HEK293 (cell line): ENCODE results near the gene TIMM17A.
A peak's percentile ranks its signal among the peaks of the same experiment; 100 is the strongest.

ENCODE experiments used
- CTCF ChIA-PET: fragments of 350-600 bp; formaldehyde crosslinking; extraction: SDS; loops from one replicate; lab custom pipeline; 2021; ENCODE audit warnings: antibody characterized with exemption; lab: Yijun Ruan, JAX
- POLR2A ChIA-PET: fragments of 300-600 bp; formaldehyde crosslinking; extraction: SDS; loops from one replicate; lab custom pipeline; 2020; ENCODE audit warnings: antibody characterized with exemption, inconsistent platforms; lab: Yijun Ruan, JAX
- H3K27ac ChIP-seq: fragments of 200-500 bp; sonication (Bioruptor generic); 2 replicates; pipeline ENCODE4 v1.5.1; 2014; ENCODE audit warnings: low read depth, low read length, control low read depth, inconsistent platforms; ENCODE audit errors: extremely low read depth
- H3K36me3 ChIP-seq, 2 experiments: fragments of 200-500 bp in 1 of 2; sonication (Bioruptor generic) in 1 of 2; 1 replicate in 1 of 2; 2 replicates in 1 of 2; pipeline ENCODE4 v1.5.1; 2014 to 2017; ENCODE audit warnings: inconsistent platforms in 2 of 2, low read length in 2 of 2; ENCODE audit not compliant: control insufficient read depth in 2 of 2, insufficient read depth in 1 of 2
- H3K4me1 ChIP-seq: fragments of 200-500 bp; sonication (Bioruptor generic); 2 replicates; pipeline ENCODE4 v1.5.1; 2014; ENCODE audit warnings: mild to moderate bottlenecking, low read length, inconsistent platforms; ENCODE audit not compliant: control insufficient read depth, insufficient read depth
- H3K4me3 ChIP-seq: 2 replicates; pipeline ENCODE4 v1.5.1; 2011; ENCODE audit warnings: low read depth, mild to moderate bottlenecking, control low read depth, low read length, moderate library complexity
- H3K9me3 ChIP-seq: fragments of 200-500 bp; sonication (Bioruptor generic); 2 replicates; pipeline ENCODE4 v1.5.1; 2014; ENCODE audit warnings: low read depth, low read length, inconsistent platforms; ENCODE audit not compliant: control insufficient read depth, insufficient read depth
- HOXA7 ChIP-seq: sonication (generic); formaldehyde crosslinking; IDR thresholded peaks from 2 replicates; pipeline ENCODE4 v1.8.1; 2022; ENCODE audit warnings: missing genetic modification reagents, borderline replicate concordance
- IKZF3 ChIP-seq: fragments of 450-650 bp; IDR thresholded peaks from 2 replicates; pipeline ENCODE4 v1.5.0; 2018; ENCODE audit warnings: missing biosample characterization, mild to moderate bottlenecking, missing genetic modification characterization, moderate library complexity
- MZF1 ChIP-seq: fragments of 450-650 bp; formaldehyde crosslinking; IDR thresholded peaks from 2 replicates; pipeline ENCODE4 v1.5.1; 2017; ENCODE audit warnings: missing biosample characterization, missing genetic modification characterization, borderline replicate concordance
- RBAK ChIP-seq: fragments of 450-650 bp; formaldehyde crosslinking; IDR thresholded peaks from 2 replicates; pipeline ENCODE4 v1.5.1; 2016; ENCODE audit warnings: missing biosample characterization, missing genetic modification characterization
- SETDB1 ChIP-seq: IDR thresholded peaks from one replicate; pipeline ENCODE4 v1.6.1; 2017; ENCODE audit warnings: mild to moderate bottlenecking, low read length, moderate library complexity, mixed read lengths; ENCODE audit not compliant: insufficient read length
- SP3 ChIP-seq: fragments of 450-650 bp; formaldehyde crosslinking; IDR thresholded peaks from 2 replicates; pipeline ENCODE4 v1.5.1; 2016; ENCODE audit warnings: missing biosample characterization, missing genetic modification characterization
- TCF7L2 ChIP-seq: IDR thresholded peaks from 2 replicates; pipeline ENCODE4 v1.6.1; 2011; ENCODE audit warnings: low read depth, mild to moderate bottlenecking, inconsistent platforms, low read length, moderate library complexity, borderline replicate concordance
- TRIM28 ChIP-seq: IDR thresholded peaks from 2 replicates; pipeline ENCODE4 v1.6.1; 2011; ENCODE audit warnings: low read length, control low read depth, borderline replicate concordance
- ZBTB17 ChIP-seq: fragments of 450-650 bp; formaldehyde crosslinking; IDR thresholded peaks from 2 replicates; pipeline ENCODE4 v1.5.1; 2016; ENCODE audit warnings: missing biosample characterization, missing genetic modification characterization
- ZNF10 ChIP-seq: fragments of 450-650 bp; formaldehyde crosslinking; IDR thresholded peaks from 2 replicates; pipeline ENCODE4 v1.5.1; 2017; ENCODE audit warnings: missing biosample characterization, missing genetic modification characterization
- ZNF311 ChIP-seq: fragments of 450-650 bp; formaldehyde crosslinking; IDR thresholded peaks from 2 replicates; pipeline ENCODE4 v1.5.1; 2017; ENCODE audit warnings: missing biosample characterization, missing genetic modification characterization, borderline replicate concordance
- ZNF558 ChIP-seq: fragments of 450-650 bp; formaldehyde crosslinking; IDR thresholded peaks from 2 replicates; pipeline ENCODE4 v1.5.1; 2016; ENCODE audit warnings: missing biosample characterization, missing genetic modification characterization
- ZNF585B ChIP-seq: fragments of 450-650 bp; formaldehyde crosslinking; IDR thresholded peaks from 2 replicates; pipeline ENCODE4 v1.5.1; 2016; ENCODE audit warnings: missing biosample characterization, missing genetic modification characterization
- ZNF768 ChIP-seq: fragments of 450-650 bp; formaldehyde crosslinking; IDR thresholded peaks from 2 replicates; pipeline ENCODE4 v1.5.1; 2018; ENCODE audit warnings: missing biosample characterization, mild to moderate bottlenecking, missing genetic modification characterization
- ZNF837 ChIP-seq: fragments of 450-650 bp; formaldehyde crosslinking; IDR thresholded peaks from 2 replicates; pipeline ENCODE4 v1.5.1; 2016; ENCODE audit warnings: missing biosample characterization, missing genetic modification characterization
- ZSCAN16 ChIP-seq: fragments of 450-650 bp; formaldehyde crosslinking; IDR thresholded peaks from 2 replicates; pipeline ENCODE4 v1.5.1; 2016; ENCODE audit warnings: missing biosample characterization, missing genetic modification characterization
- ZSCAN23 ChIP-seq: fragments of 450-650 bp; formaldehyde crosslinking; IDR thresholded peaks from 2 replicates; pipeline ENCODE4 v1.5.1; 2016; ENCODE audit warnings: missing biosample characterization, missing genetic modification characterization
- TF ChIP-seq, protein P1 (sequence below): fragments of 450-650 bp; formaldehyde crosslinking; IDR thresholded peaks from 2 replicates; pipeline ENCODE4 v1.5.1; 2016; ENCODE audit warnings: missing biosample characterization, missing genetic modification characterization
- TF ChIP-seq, protein P2 (sequence below): fragments of 450-650 bp; formaldehyde crosslinking; IDR thresholded peaks from 2 replicates; pipeline ENCODE4 v1.5.1; 2016; ENCODE audit warnings: missing biosample characterization, missing genetic modification characterization
- TF ChIP-seq, protein P3 (sequence below): fragments of 450-650 bp; formaldehyde crosslinking; IDR thresholded peaks from 2 replicates; pipeline ENCODE4 v1.5.1; 2017; ENCODE audit warnings: missing biosample characterization, missing genetic modification characterization
- TF ChIP-seq, protein P4 (sequence below): fragments of 450-650 bp; formaldehyde crosslinking; IDR thresholded peaks from 2 replicates; pipeline ENCODE4 v1.5.1; 2017; ENCODE audit warnings: missing biosample characterization, missing genetic modification characterization
- TF ChIP-seq, protein P5 (sequence below): fragments of 450-650 bp; formaldehyde crosslinking; optimal IDR thresholded peaks from 2 replicates; pipeline ENCODE3; 2016; ENCODE audit warnings: missing biosample characterization, mild to moderate bottlenecking, missing genetic modification characterization
- TF ChIP-seq, protein P6 (sequence below): fragments of 450-650 bp; IDR thresholded peaks from 2 replicates; pipeline ENCODE4 v1.5.1; 2018; ENCODE audit warnings: missing biosample characterization, missing genetic modification characterization

The TIMM17A gene

DNA sequence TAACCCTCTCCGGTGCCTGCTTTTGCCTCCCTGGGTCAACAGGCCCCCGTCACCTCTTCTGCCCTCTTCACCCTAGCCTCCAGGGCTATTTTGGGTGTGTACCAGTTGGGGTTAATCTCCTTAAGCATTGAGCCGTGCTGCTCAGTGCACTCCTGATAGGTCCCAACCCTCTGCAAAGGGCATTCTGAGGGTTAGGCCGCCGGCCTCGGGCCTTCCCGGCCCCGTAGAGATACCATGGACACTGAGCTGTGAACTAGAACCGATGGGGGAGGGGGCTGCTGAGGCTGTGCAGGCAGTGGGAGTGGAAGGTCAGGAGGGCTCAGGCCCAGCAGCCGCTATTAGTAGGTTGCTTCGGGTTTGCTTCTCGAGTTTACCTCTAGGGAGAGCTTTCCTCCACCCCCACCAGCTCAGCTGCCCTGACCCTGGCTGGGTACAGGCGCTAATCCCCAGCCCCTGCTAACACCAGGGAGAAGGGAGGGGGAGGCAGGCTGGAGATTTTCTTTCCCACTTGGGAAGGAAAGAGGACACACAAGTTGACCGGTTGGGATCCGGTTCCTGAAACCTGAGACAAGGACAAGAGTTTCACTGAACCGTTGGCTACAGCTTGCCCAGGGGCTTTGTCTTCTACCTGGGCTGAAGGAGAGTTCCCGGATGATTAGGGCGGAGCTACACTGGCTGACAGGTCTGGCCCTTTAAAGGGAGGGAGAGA lies 13.7 kb upstream of the TIMM17A start (continued):
- TF ChIP-seq, protein P1, sequence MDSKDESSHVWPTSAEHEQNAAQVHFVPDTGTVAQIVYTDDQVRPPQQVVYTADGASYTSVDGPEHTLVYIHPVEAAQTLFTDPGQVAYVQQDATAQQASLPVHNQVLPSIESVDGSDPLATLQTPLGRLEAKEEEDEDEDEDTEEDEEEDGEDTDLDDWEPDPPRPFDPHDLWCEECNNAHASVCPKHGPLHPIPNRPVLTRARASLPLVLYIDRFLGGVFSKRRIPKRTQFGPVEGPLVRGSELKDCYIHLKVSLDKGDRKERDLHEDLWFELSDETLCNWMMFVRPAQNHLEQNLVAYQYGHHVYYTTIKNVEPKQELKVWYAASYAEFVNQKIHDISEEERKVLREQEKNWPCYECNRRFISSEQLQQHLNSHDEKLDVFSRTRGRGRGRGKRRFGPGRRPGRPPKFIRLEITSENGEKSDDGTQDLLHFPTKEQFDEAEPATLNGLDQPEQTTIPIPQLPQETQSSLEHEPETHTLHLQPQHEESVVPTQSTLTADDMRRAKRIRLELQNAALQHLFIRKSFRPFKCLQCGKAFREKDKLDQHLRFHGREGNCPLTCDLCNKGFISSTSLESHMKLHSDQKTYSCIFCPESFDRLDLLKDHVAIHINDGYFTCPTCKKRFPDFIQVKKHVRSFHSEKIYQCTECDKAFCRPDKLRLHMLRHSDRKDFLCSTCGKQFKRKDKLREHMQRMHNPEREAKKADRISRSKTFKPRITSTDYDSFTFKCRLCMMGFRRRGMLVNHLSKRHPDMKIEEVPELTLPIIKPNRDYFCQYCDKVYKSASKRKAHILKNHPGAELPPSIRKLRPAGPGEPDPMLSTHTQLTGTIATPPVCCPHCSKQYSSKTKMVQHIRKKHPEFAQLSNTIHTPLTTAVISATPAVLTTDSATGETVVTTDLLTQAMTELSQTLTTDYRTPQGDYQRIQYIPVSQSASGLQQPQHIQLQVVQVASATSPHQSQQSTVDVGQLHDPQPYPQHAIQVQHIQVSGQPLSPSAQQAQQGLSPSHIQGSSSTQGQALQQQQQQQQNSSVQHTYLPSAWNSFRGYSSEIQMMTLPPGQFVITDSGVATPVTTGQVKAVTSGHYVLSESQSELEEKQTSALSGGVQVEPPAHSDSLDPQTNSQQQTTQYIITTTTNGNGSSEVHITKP = 0 out of 2 replicates have a peak, but pooled peaks have one; percentile 11
- TF ChIP-seq ZNF10 (0 out of 2 replicates have a peak, but pooled peaks have one; percentile 42), HOXA7 (CRISPR knock-in tag) (no peak), ZNF768 (no peak), TRIM28 (peak; percentile 55; the same call in 1 of the 2 replicates), ZBTB17 (no peak), RBAK (tag by site-specific recombination) (no peak), ZNF558 (tag by site-specific recombination) (no peak), IKZF3 (tag by site-specific recombination) (0 out of 2 replicates have a peak, but pooled peaks have one; percentile 29), SETDB1 (no peak), TCF7L2 (no peak), SP3 (tag by site-specific recombination) (no peak), ZNF311 (tag by site-specific recombination) (no peak)
- TF ChIP-seq, protein P2, sequence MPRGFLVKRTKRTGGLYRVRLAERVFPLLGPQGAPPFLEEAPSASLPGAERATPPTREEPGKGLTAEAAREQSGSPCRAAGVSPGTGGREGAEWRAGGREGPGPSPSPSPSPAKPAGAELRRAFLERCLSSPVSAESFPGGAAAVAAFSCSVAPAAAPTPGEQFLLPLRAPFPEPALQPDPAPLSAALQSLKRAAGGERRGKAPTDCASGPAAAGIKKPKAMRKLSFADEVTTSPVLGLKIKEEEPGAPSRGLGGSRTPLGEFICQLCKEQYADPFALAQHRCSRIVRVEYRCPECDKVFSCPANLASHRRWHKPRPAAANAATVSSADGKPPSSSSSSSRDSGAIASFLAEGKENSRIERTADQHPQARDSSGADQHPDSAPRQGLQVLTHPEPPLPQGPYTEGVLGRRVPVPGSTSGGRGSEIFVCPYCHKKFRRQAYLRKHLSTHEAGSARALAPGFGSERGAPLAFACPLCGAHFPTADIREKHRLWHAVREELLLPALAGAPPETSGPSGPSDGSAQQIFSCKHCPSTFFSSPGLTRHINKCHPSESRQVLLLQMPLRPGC = no peak
- TF ChIP-seq, protein P3, sequence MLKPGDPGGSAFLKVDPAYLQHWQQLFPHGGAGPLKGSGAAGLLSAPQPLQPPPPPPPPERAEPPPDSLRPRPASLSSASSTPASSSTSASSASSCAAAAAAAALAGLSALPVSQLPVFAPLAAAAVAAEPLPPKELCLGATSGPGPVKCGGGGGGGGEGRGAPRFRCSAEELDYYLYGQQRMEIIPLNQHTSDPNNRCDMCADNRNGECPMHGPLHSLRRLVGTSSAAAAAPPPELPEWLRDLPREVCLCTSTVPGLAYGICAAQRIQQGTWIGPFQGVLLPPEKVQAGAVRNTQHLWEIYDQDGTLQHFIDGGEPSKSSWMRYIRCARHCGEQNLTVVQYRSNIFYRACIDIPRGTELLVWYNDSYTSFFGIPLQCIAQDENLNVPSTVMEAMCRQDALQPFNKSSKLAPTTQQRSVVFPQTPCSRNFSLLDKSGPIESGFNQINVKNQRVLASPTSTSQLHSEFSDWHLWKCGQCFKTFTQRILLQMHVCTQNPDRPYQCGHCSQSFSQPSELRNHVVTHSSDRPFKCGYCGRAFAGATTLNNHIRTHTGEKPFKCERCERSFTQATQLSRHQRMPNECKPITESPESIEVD (tag by site-specific recombination) = no peak
- TF ChIP-seq, protein P4, sequence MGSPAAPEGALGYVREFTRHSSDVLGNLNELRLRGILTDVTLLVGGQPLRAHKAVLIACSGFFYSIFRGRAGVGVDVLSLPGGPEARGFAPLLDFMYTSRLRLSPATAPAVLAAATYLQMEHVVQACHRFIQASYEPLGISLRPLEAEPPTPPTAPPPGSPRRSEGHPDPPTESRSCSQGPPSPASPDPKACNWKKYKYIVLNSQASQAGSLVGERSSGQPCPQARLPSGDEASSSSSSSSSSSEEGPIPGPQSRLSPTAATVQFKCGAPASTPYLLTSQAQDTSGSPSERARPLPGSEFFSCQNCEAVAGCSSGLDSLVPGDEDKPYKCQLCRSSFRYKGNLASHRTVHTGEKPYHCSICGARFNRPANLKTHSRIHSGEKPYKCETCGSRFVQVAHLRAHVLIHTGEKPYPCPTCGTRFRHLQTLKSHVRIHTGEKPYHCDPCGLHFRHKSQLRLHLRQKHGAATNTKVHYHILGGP = no peak
- TF ChIP-seq, protein P5, sequence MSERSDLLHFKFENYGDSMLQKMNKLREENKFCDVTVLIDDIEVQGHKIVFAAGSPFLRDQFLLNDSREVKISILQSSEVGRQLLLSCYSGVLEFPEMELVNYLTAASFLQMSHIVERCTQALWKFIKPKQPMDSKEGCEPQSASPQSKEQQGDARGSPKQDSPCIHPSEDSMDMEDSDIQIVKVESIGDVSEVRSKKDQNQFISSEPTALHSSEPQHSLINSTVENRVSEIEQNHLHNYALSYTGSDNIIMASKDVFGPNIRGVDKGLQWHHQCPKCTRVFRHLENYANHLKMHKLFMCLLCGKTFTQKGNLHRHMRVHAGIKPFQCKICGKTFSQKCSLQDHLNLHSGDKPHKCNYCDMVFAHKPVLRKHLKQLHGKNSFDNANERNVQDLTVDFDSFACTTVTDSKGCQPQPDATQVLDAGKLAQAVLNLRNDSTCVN (tag by site-specific recombination) = no peak

DNA sequence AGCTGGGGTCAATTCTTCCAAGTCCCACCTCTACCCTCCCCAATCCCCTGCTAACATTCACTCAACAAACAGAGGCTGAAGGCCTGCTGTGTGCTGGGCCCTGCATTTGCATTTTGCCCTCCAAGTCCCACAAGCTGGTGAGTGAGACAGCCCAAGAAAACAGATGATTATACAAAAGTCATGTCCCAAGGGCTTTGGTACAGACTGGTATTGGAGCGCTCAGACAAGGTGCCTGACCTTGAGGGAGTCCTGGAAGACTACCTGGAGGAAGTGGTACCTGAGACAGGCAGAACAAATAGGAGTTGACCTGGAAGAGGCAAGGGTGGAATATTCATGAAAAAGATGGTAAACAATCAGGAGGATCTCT lies 13.2 kb upstream of the TIMM17A start:
- Histone ChIP-seq H3K9me3 (no peaks in the 10 kb centered on the region), H3K27ac (no peak overlapping the region), H3K36me3 (no peaks in the 10 kb centered on the region), H3K4me1 (no peaks in the 10 kb centered on the region), H3K4me3 (no peak overlapping the region)
- POLR2A ChIA-PET = no interaction called here
- no peak for TF ChIP-seq ZSCAN16
- TF ChIP-seq, protein P6, sequence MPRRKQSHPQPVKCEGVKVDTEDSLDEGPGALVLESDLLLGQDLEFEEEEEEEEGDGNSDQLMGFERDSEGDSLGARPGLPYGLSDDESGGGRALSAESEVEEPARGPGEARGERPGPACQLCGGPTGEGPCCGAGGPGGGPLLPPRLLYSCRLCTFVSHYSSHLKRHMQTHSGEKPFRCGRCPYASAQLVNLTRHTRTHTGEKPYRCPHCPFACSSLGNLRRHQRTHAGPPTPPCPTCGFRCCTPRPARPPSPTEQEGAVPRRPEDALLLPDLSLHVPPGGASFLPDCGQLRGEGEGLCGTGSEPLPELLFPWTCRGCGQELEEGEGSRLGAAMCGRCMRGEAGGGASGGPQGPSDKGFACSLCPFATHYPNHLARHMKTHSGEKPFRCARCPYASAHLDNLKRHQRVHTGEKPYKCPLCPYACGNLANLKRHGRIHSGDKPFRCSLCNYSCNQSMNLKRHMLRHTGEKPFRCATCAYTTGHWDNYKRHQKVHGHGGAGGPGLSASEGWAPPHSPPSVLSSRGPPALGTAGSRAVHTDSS (tag by site-specific recombination) = no peak
- TF ChIP-seq ZSCAN23 = no peak
- TF ChIP-seq HOXA7 (CRISPR knock-in tag) = no peak
- TF ChIP-seq MZF1 (tag by site-specific recombination) = no peak
- TF ChIP-seq ZNF837 (tag by site-specific recombination) = no peak
- TF ChIP-seq ZNF585B = peak; percentile 77
- CTCF ChIA-PET = interaction anchor here (1.0 to 4.2 kb wide), 2 partner anchors 31 to 46 kb away, joined by 5 to 18 read pairs; no protein-coding TSS in a partner anchor
